GM13976 (cell line): Measurements from ENCODE around the gene UNC45B.
"Not testable (repeated sequence)": the region's sequence is repeated elsewhere in the genome, so short reads cannot be mapped to it uniquely, and the experiment has no call there.

Source experiments
- DNase-seq: peaks from one replicate; pipeline ENCODE4 v3.0.0; 2012; ENCODE audit warnings: low spot score
- CTCF ChIP-seq: IDR thresholded peaks from 2 replicates; pipeline ENCODE4 v1.5.1; 2012; ENCODE audit warnings: borderline replicate concordance, mild to moderate bottlenecking; ENCODE audit not compliant: insufficient read depth; ENCODE audit errors: extremely low read depth, missing control alignments, control extremely low read depth
- in situ Hi-C: fragments of 300-500 bp; cut with MboI; formaldehyde crosslinking; loops from one replicate; pipeline ENCODE4 v1.12.0; 2022; ENCODE audit warnings: low sequenced_read_pairs, mixed read lengths, inconsistent platforms; ENCODE audit not compliant: unreplicated experiment

The UNC45B gene

DNA sequence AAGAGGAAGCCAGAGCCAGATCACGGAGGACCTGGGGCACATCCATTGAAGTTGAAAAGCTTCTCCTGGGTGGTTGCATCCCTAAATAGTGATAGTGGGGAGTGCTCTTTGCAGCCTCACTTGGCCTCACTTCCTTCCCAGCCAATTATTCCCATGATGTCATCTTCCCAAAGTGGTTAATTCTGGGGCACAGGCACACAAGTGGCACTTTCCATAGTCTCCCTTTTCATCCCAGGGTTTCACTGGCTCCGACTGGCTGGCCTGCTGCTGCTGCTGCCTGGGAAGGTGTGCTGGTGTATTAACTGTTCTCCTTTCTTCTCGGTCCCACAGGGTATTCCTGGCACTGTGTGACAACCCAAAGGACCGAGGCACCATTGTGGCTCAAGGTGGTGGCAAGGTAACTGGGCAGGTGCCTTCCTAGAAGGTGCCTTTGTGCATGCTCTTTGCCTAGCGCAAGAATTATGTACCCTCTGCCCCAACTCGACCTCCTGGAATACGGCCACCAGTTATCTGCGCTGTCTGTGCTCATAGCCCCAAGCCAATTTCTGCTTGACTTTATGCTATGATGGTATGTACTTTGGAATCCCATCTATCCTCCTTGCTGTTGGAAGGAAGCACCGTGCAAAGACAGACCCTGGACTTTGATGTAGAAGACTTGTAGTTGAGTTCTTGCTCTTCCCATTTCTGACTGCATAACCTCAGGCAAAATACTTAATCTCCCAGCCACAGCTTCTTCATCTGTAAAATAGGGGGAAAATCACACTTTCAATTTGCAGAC, 28.2 kb downstream of the UNC45B start:
- DNase-seq, result no peak
- in situ Hi-C loops, result no loop called here
- TF ChIP-seq CTCF, result no peak

GRCh38 chr17:35176897-35177296, 29.3 kb downstream of the UNC45B start:
- TF ChIP-seq CTCF, result no peak
- no peak for DNase-seq
- in situ Hi-C loops, result no loop called here

- in situ Hi-C loops, DNase-seq: not testable (repeated sequence)
Observed at GRCh38 chr17:35179379-35179778, 31.8 kb downstream of the UNC45B start.

DNA sequence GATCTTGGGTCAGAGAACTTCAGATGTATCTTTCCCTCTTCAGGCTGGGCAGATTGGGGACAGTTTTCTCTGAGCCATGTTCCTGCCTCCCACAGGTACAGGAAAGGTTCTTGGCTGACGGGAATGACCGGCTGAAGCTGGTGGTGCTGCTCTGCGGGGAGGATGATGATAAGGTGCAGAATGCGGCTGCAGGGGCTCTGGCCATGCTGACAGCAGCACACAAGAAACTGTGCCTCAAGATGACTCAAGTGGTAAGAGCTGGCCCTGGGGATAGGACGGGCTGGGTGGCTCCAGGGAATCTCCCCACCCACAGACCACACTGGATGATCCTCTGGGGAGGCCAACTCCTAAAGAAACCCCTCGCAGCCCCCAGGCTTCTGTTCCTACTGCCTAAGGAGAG, 35.7 kb downstream of the UNC45B start:
- DNase-seq, result no peak
- no peak for TF ChIP-seq CTCF
- in situ Hi-C loops, result no loop called here

- DNase-seq, result no peak
- no peak for TF ChIP-seq CTCF
- in situ Hi-C loops, result no loop called here
Observed at GRCh38 chr17:35184274-35184673, 36.7 kb downstream of the UNC45B start.

DNA sequence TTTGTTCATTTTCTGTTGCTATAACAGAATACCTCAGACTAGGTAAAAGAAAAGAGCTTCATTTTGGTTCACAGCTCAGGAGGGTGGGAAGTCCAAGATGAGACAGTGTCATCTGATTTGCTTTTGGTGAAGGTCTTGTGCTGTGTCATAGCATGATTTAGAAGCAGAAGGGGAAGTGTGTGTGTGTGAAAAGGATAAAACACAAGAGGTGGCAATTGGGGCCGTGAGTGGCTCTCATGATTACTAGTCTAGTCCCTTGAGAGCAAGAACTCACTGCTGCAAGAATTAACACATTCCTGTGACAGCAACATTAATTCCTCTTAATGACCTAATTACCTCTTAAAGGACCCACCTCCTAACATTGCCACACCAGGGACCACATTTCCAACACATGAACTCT, 38.2 kb downstream of the UNC45B start:
- TF ChIP-seq CTCF, result no peak
- in situ Hi-C loops, result no loop called here
- DNase-seq, result peak; percentile 57

- TF ChIP-seq CTCF, result no peak
- in situ Hi-C loops, result no loop called here
- DNase-seq, result no peak
Observed at GRCh38 chr17:35187481-35187880, 39.9 kb downstream of the UNC45B start.
